Measurements from ENCODE around the gene FBLN7.
"Not testable (repeated sequence)": the region's sequence is repeated elsewhere in the genome, so short reads cannot be mapped to it uniquely, and the experiment has no call there.

FBLN7 gene

GRCh38 chr2:112118148-112118547 is 20.0 kb upstream of the FBLN7 start:
- Histone ChIP-seq H3K27me3 (ENCODE audit: control insufficient read depth, insufficient read depth, low read length) (no peaks in the 10 kb centered on the region), H3K4me3 (ENCODE audit: low read length) (no peak overlapping the region), H3K4me1 (ENCODE audit: control insufficient read depth, insufficient read depth, low read length) (no peaks in the 10 kb centered on the region), H3K36me3 (ENCODE audit: control insufficient read depth, insufficient read depth, low read length) (no peaks in the 10 kb centered on the region), H3K9me3 (ENCODE audit: control insufficient read depth, insufficient read depth, low read length) (no peaks in the 10 kb centered on the region), H3K27ac (ENCODE audit: low read length) (no peak overlapping the region)
- DNase-seq (ENCODE audit: low read depth, low spot score), result no peak
- no CpG with 5 or more reads among the region's 4 CpGs for WGBS (ENCODE audit: insufficient coverage, insufficient read length)

DNA sequence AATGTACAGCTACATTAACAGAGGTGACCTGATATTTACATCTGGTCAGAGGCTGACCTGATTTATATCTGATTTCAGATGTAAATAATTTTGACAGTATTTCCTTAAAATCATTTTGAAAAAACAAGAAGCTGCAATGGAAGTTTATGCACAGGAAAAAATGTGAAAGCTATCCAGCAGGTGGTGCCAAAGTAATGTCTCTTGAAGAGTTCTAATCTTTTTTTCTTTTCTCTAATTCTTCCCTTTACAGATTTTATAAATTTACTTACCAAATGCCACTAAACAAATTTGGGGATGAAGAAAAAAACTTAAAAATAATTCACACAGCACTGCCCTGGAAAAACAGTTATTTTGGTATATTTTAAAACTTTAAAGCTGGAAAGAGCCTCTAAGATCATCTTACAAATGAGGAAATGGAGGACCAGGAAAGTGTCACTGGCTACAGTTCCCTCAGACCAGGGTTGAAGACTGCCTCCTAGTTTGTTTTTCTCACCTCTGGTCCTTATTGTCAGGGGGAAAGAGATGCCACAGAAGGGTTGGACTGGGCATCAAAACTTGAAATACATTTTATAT is 16.4 kb upstream of the FBLN7 start:
- Histone ChIP-seq H3K27me3 (ENCODE audit: control insufficient read depth, insufficient read depth, low read length) (no peaks in the 10 kb centered on the region), H3K36me3 (ENCODE audit: control insufficient read depth, insufficient read depth, low read length) (no peaks in the 10 kb centered on the region), H3K4me1 (ENCODE audit: control insufficient read depth, insufficient read depth, low read length) (no peaks in the 10 kb centered on the region), H3K9me3 (ENCODE audit: control insufficient read depth, insufficient read depth, low read length) (no peaks in the 10 kb centered on the region), H3K4me3 (ENCODE audit: low read length) (no peak overlapping the region), H3K27ac (ENCODE audit: low read length) (no peak overlapping the region)
- no peak for DNase-seq (ENCODE audit: low read depth, low spot score)

DNA sequence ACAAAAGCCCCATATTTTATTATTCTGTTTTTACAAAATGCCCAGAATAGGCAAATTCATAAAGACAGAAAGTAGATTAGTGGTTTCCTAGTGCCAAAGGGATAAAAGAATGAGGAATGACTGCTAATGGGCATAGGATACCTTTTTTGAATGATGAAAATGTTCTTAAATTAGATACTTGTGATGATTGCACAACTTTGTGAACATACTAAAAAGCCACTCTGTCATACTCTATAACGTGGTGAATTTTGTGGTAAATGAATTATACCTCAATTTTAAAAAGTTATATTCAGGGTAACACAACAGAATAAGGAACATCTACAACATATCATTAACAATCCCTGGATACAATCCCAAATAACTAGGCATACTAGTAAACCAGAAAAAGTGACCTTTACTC is 9.1 kb upstream of the FBLN7 start:
- no peak for DNase-seq (ENCODE audit: low read depth, low spot score)
- WGBS (ENCODE audit: insufficient coverage, insufficient read length), result no CpG with 5 or more reads among the region's 1 CpG
- Histone ChIP-seq H3K9me3 (ENCODE audit: control insufficient read depth, insufficient read depth, low read length) (no peaks in the 10 kb centered on the region), H3K27ac (ENCODE audit: low read length) (no peak overlapping the region), H3K27me3 (ENCODE audit: control insufficient read depth, insufficient read depth, low read length) (no peaks in the 10 kb centered on the region), H3K36me3 (ENCODE audit: control insufficient read depth, insufficient read depth, low read length) (no peaks in the 10 kb centered on the region), H3K4me3 (ENCODE audit: low read length) (no peak overlapping the region), H3K4me1 (ENCODE audit: control insufficient read depth, insufficient read depth, low read length) (no peaks in the 10 kb centered on the region)

DNA sequence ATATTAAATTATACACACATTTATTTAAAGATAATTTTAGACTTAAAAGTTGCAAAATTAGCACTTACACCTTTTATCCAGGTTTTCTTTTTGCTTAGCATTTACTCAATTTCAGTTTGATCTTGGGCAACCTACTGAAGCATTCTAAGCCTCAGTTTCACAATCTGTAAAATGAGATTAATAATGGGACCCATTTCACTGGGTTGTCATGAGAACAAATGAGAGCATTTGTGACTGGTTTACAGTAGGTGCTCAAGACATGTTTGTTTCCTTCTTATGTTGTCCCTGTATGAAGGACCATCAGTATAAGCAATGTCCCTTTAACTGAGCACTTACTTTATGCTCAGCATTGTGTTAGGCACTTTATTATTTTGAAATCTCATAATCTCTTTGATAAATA is 4.8 kb upstream of the FBLN7 start:
- Histone ChIP-seq H3K4me1 (ENCODE audit: control insufficient read depth, insufficient read depth, low read length) (no peaks in the 10 kb centered on the region), H3K4me3 (ENCODE audit: low read length) (no peak overlapping the region), H3K36me3 (ENCODE audit: control insufficient read depth, insufficient read depth, low read length) (no peaks in the 10 kb centered on the region), H3K9me3 (ENCODE audit: control insufficient read depth, insufficient read depth, low read length) (no peaks in the 10 kb centered on the region), H3K27me3 (ENCODE audit: control insufficient read depth, insufficient read depth, low read length) (peaks cover 17% of the 10 kb centered on the region), H3K27ac (ENCODE audit: low read length) (no peak overlapping the region)
- no peak for DNase-seq (ENCODE audit: low read depth, low spot score)

- Histone ChIP-seq H3K4me3 (ENCODE audit: low read length) (no peak overlapping the region), H3K4me1 (ENCODE audit: control insufficient read depth, insufficient read depth, low read length) (no peaks in the 10 kb centered on the region), H3K27me3 (ENCODE audit: control insufficient read depth, insufficient read depth, low read length) (peaks cover 18% of the 10 kb centered on the region), H3K9me3 (ENCODE audit: control insufficient read depth, insufficient read depth, low read length) (no peaks in the 10 kb centered on the region), H3K27ac (ENCODE audit: low read length) (no peak overlapping the region), H3K36me3 (ENCODE audit: control insufficient read depth, insufficient read depth, low read length) (no peaks in the 10 kb centered on the region)
- DNase-seq (ENCODE audit: low read depth, low spot score), result no peak
- no CpG with 5 or more reads among the region's 4 CpGs for WGBS (ENCODE audit: insufficient coverage, insufficient read length)
Observed at GRCh38 chr2:112134120-112134519, 4.1 kb upstream of the FBLN7 start.

- Histone ChIP-seq H3K27ac (ENCODE audit: low read length) (no peak overlapping the region), H3K4me1 (ENCODE audit: control insufficient read depth, insufficient read depth, low read length) (no peaks in the 10 kb centered on the region), H3K36me3 (ENCODE audit: control insufficient read depth, insufficient read depth, low read length) (no peaks in the 10 kb centered on the region), H3K9me3 (ENCODE audit: control insufficient read depth, insufficient read depth, low read length) (no peaks in the 10 kb centered on the region), H3K27me3 (ENCODE audit: control insufficient read depth, insufficient read depth, low read length) (peaks cover 29% of the 10 kb centered on the region), H3K4me3 (ENCODE audit: low read length) (no peak overlapping the region)
- no CpG with 5 or more reads among the region's 5 CpGs for WGBS (ENCODE audit: insufficient coverage, insufficient read length)
- DNase-seq (ENCODE audit: low read depth, low spot score), result no peak
Observed at GRCh38 chr2:112136096-112136495, 2.1 kb upstream of the FBLN7 start.

DNA sequence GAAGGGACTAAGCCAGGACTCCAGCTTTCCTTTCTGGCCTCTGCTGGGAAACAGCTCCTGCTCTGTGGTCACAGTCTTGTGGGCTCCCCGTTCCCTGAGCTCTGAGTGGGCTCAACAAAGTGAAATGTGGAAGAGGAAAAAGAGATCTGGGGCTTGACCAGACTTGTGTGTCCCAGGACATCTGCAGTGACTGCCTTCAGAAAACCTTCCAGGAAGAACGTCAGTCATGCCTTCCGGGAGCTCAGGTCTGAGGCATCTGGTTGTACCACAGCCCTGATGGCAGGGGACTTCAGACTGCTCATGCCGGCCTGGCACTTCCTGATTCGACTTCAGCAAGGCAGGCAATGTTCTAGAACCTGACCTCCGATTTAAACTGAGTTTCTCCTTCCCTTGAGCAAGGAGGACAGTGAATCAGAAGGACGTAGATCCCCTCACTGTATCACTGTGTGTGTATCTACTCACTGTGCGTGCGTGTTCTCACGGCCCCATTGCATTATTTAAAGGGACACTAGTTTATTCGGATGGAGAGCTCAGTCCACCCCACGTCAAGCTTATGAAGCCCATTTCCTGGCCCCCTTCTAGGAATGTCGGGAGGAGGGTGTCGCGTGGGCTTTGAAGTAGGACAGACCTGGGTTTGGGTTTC is 548 bp upstream of the FBLN7 start:
- Histone ChIP-seq H3K4me3 (ENCODE audit: low read length) (peak overlapping the region; percentile 71; the same call in 1 of the 2 replicates), H3K9me3 (ENCODE audit: control insufficient read depth, insufficient read depth, low read length) (no peaks in the 10 kb centered on the region), H3K4me1 (ENCODE audit: control insufficient read depth, insufficient read depth, low read length) (no peaks in the 10 kb centered on the region), H3K27me3 (ENCODE audit: control insufficient read depth, insufficient read depth, low read length) (peaks cover 36% of the 10 kb centered on the region), H3K36me3 (ENCODE audit: control insufficient read depth, insufficient read depth, low read length) (no peaks in the 10 kb centered on the region), H3K27ac (ENCODE audit: low read length) (no peak overlapping the region)
- WGBS (ENCODE audit: insufficient coverage, insufficient read length), result no CpG with 5 or more reads among the region's 15 CpGs
- DNase-seq (ENCODE audit: low read depth, low spot score), result no peak

GRCh38 chr2:112139033-112139614 is 939 bp downstream of the FBLN7 start:
- H3K9me3 ChIP-seq (ENCODE audit: control insufficient read depth, insufficient read depth, low read length); H3K36me3 ChIP-seq (ENCODE audit: control insufficient read depth, insufficient read depth, low read length); H3K4me1 ChIP-seq (ENCODE audit: control insufficient read depth, insufficient read depth, low read length); DNase-seq (ENCODE audit: low read depth, low spot score); H3K27ac ChIP-seq (ENCODE audit: low read length): not testable (repeated sequence)
- H3K4me3 ChIP-seq (ENCODE audit: low read length), result peak overlapping the region; percentile 71; the same call in 1 of the 2 replicates
- no CpG with 5 or more reads among the region's 32 CpGs for WGBS (ENCODE audit: insufficient coverage, insufficient read length)
- peaks cover 36% of the 10 kb centered on the region for H3K27me3 ChIP-seq (ENCODE audit: control insufficient read depth, insufficient read depth, low read length)

- not testable (repeated sequence) for H3K36me3 ChIP-seq (ENCODE audit: control insufficient read depth, insufficient read depth, low read length); H3K27ac ChIP-seq (ENCODE audit: low read length); H3K9me3 ChIP-seq (ENCODE audit: control insufficient read depth, insufficient read depth, low read length); H3K4me1 ChIP-seq (ENCODE audit: control insufficient read depth, insufficient read depth, low read length); DNase-seq (ENCODE audit: low read depth, low spot score); H3K4me3 ChIP-seq (ENCODE audit: low read length)
- WGBS (ENCODE audit: insufficient coverage, insufficient read length), result no CpG with 5 or more reads among the region's 38 CpGs
- H3K27me3 ChIP-seq (ENCODE audit: control insufficient read depth, insufficient read depth, low read length), result peaks cover 36% of the 10 kb centered on the region
Observed at GRCh38 chr2:112139661-112140204, 1.5 kb downstream of the FBLN7 start.

GRCh38 chr2:112140205-112140802 is 2.1 kb downstream of the FBLN7 start:
- no peaks in the 10 kb centered on the region for H3K9me3 ChIP-seq (ENCODE audit: control insufficient read depth, insufficient read depth, low read length)
- H3K4me3 ChIP-seq (ENCODE audit: low read length), result peak overlapping the region; percentile 32; the same call in 1 of the 2 replicates
- DNase-seq (ENCODE audit: low read depth, low spot score), result no peak
- no peak overlapping the region for H3K27ac ChIP-seq (ENCODE audit: low read length)
- H3K27me3 ChIP-seq (ENCODE audit: control insufficient read depth, insufficient read depth, low read length), result peaks cover 36% of the 10 kb centered on the region
- no peaks in the 10 kb centered on the region for H3K36me3 ChIP-seq (ENCODE audit: control insufficient read depth, insufficient read depth, low read length)
- WGBS (ENCODE audit: insufficient coverage, insufficient read length), result no CpG with 5 or more reads among the region's 30 CpGs
- no peaks in the 10 kb centered on the region for H3K4me1 ChIP-seq (ENCODE audit: control insufficient read depth, insufficient read depth, low read length)
